Measurements from ENCODE around the gene TIMM8B.
"Not testable (repeated sequence)": the region's sequence is repeated elsewhere in the genome, so short reads cannot be mapped to it uniquely, and the experiment has no call there.

TIMM8B gene

DNA sequence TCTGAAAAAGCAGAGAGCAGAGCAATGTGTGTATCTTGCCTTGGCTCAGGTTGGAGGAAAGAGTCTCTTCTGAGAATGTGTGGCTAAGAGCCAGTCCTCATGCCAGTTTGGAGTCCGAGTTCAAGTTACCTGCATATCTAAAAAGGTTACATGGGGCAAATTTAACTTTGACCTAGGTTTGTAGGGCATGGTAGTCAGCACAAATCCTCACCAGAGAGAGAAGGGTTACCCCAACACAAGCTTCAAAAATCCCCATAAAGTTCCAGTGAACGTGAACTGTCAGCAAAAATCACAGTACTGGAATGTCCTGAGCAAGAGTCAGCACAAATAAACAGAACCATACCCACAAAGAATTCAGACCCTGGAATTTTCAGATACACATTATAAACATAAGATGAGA is 13.9 kb upstream of the TIMM8B start:
- H3K27ac ChIP-seq = no peak overlapping the region
- TF ChIP-seq, protein P1, sequence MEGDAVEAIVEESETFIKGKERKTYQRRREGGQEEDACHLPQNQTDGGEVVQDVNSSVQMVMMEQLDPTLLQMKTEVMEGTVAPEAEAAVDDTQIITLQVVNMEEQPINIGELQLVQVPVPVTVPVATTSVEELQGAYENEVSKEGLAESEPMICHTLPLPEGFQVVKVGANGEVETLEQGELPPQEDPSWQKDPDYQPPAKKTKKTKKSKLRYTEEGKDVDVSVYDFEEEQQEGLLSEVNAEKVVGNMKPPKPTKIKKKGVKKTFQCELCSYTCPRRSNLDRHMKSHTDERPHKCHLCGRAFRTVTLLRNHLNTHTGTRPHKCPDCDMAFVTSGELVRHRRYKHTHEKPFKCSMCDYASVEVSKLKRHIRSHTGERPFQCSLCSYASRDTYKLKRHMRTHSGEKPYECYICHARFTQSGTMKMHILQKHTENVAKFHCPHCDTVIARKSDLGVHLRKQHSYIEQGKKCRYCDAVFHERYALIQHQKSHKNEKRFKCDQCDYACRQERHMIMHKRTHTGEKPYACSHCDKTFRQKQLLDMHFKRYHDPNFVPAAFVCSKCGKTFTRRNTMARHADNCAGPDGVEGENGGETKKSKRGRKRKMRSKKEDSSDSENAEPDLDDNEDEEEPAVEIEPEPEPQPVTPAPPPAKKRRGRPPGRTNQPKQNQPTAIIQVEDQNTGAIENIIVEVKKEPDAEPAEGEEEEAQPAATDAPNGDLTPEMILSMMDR (conservative IDR thresholded peaks at IDR 0.05) = no peak
- no peak for TF ChIP-seq ZFX (IDR thresholded peaks at IDR 0.05)

DNA sequence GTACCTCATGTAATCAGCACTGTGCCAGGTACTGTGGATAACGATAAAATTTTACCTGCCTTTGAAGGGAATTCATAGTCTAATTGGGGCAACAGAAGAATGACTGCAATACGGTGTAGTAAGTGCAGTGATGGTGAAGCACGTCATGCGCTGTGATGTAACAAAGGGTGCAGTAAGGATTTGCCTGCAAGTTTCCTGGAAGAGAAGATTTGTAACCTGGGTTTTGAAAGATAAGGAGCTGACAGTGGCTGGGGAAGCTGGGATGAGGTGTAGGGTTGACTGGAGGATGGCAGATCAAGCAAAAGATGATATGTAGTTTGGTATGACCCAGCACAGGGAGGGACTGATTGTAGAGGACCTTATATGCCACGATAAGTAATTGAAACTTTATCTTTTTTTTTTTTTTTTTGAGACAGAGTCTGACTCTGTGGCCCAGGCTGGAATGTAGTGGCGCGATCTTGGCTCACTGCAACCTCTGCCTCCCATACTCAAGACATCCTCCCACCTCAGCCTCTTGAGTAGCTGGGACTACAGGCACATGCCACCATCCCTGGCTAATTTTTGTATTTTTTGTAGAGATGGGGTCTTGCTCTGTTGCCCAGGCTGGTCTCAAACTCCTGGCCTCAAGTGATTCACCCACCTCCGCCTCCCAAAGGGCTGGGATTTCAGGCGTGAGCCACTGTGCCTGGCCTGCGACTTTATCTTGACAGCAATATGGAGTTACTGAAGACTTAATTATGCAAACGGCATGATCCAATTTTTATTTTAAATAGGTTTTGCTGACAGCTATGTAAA is 11.4 kb upstream of the TIMM8B start:
- TF ChIP-seq, protein P1 (conservative IDR thresholded peaks at IDR 0.05) = no peak
- TF ChIP-seq ZFX (IDR thresholded peaks at IDR 0.05) = no peak
- no peak overlapping the region for H3K27ac ChIP-seq

DNA sequence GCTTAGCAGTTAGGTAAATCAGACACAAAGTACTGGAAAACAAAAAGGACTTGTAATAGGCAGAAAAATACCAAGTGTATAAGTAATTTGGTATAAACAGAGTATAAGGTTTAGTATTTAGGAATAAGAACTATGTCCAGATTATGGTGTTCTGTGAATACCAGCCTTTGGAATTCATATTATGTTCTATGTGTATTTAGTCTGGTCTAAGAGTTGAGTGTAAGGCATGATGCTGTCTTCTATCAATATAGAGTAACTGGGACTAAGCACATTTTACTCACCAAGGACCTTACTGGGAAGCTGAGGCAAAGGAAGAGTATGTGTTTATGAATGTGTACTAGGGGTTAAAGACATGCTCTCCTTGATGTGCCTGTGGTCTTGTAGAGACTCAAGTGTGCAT is 9.6 kb upstream of the TIMM8B start:
- no peak for TF ChIP-seq ZFX (IDR thresholded peaks at IDR 0.05)
- TF ChIP-seq, protein P1 (conservative IDR thresholded peaks at IDR 0.05) = no peak
- no peak overlapping the region for H3K27ac ChIP-seq

DNA sequence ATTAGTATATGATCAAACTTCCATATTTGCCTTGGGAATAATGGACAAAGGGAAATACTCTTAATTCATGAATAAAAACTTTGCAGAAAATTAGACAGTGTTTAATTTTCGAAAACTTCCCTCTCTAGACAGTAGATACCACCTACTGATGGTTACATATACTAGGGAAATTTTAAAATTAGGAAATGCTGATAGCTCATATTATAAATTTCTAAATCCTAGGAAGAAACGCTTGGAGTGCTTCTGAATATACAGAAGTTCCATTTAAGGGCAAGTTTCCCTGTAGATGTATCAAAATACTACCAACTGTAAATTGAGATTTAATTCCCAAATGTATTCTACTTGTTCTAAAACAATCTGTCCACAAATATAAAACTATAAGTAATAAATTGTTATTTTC is 8.7 kb upstream of the TIMM8B start:
- H3K27ac ChIP-seq = not testable (repeated sequence)

DNA sequence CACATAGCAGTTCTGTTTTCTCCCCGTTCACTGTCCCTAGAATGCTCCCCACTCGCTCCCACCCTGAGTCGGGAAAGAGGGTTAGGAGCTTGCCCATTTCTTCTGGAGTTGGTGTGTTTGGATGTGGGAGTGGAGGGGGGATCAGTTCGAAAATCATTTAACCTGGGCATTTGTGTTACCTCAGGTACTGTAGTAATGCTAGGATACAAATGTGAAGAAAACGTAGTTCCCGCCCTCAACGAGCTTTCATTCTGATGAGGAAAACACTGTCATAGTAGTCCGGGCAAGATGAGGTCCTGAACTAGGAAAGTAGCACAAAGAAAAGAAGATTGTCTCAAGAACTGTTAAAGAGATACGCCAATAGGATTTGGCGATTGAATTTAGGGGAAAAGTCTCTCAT is 656 bp upstream of the TIMM8B start:
- TF ChIP-seq ZFX (IDR thresholded peaks at IDR 0.05) = no peak
- H3K27ac ChIP-seq = peak overlapping the region; percentile 97

DNA sequence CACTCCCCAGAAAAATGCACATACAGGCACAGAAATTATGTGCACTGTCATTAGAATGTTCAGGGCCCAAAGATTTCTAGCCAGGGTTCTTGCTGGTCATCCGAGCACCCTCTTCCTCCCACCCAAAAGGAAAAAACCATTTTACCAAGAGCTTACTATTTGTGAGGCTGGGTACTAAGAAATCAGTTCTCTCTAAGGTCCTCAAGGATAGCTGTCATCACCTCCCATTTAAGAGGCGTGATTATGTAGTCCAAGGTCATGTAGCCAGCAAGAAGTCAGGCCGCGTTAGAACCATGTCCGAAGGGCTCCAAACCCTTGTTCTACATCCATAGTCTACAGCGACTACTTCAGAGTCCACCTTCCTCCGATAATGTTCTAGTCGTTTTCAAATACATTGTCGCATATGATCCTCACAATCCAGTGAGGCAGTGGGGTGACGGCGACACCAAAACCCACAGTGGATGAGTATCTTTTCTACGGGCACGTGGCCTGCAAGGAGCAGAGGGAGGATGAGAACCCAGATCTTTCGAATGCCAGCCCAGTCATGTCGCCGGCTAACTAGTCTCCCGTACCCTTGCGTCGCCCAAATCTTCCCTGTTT is 634 bp downstream of the TIMM8B start:
- 0 out of 2 replicates have a peak, but pooled peaks have one; percentile 20 for TF ChIP-seq ZFX (IDR thresholded peaks at IDR 0.05)
- TF ChIP-seq, protein P1 (conservative IDR thresholded peaks at IDR 0.05) = no peak

DNA sequence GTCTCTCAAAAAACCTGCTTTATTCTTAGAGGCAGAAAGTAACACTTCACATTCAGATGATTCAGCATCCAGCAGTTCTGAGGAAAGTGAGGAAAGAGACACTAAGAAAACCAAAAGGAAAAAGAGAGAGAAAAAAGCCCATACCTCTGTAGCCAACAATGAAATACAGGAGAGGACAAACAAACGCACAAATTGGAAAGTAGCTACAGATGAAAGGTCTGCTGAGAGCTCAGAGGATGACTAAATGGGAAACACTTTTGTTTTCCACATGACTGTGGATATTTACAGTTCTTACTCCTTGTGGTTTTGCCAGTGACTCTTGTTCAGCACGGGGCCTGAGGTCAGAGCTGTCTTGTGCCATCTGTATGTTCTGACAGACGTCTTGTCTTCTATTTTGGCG is 3.8 kb downstream of the TIMM8B start:
- TF ChIP-seq ZFX (IDR thresholded peaks at IDR 0.05) = no peak
- TF ChIP-seq, protein P1 (conservative IDR thresholded peaks at IDR 0.05) = no peak
- H3K27ac ChIP-seq = no peak overlapping the region

More for the DNA sequence above, 634 bp downstream of the TIMM8B start:
- peak overlapping the region; percentile 97 for H3K27ac ChIP-seq

DNA sequence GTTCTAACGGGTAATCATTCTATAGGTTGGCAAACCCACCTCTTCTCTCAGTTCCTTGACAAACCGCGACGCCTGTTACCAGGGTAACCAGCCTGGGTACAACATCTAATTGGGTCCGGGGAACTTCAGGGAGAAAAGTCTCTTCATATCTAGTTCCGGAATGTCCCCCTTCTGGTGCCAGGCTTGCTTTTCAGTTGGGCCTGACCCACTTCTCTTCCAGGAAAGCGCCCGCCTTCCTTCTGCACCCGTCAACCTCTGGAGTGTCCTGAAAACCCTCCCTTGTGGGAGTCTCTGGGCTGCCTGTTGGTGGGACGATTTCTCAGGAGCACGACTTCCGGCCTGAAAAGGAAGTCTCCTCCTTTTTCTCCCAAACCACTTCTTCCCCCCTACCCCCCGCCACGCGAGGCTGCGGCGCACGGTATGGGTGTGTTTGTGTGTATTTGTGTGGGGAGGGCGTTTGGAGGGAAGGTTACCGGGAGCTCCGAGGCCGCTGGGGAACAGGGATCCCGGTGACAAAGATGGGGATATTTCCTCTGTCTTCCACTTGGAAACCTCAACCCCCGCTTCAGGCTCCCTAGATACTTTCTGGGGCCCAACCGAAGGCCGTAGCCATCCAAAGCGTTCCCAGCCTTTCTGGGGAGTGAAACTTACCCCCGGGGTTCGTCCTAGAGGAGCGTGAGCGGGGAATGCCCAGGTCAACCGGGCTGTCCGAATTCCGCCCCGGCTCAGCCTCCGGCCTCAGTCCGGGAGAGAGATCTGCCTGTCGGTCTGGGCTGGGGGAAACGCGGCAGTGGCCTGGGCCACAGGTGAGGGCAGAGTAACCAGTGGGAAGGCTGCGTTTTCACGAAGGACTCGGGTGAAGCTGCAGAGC is 12.4 kb downstream of the TIMM8B start, which contains the start of the genes NKAPD1 and PIH1D2:
TSS of gene NKAPD1 (plus strand) at position 359 of the 871 bp plus-strand sequence. CDS start 1,276 bp downstream, outside the sequence.
TSS of gene PIH1D2 (minus strand) at position 77 of the 871 bp plus-strand sequence. CDS start 843 bp downstream, outside the sequence.
- peak; percentile 67 for TF ChIP-seq ZFX (IDR thresholded peaks at IDR 0.05)
- TF ChIP-seq, protein P1 (conservative IDR thresholded peaks at IDR 0.05) = no peak
- peak within 1 kb of the TSS; percentile 77 for H3K27ac ChIP-seq
